ENCODE results near the gene MOB3C. TPM values are rescaled to one million over a fixed set of nuclear protein-coding genes. Genes with fewer than 3 reads are reported as not detected.

The MOB3C gene
- total and polyA plus RNA-seq, 2 of the 4 experiments (the other 2 are of a cell fraction), result 7.3 to 9.0 TPM

DNA sequence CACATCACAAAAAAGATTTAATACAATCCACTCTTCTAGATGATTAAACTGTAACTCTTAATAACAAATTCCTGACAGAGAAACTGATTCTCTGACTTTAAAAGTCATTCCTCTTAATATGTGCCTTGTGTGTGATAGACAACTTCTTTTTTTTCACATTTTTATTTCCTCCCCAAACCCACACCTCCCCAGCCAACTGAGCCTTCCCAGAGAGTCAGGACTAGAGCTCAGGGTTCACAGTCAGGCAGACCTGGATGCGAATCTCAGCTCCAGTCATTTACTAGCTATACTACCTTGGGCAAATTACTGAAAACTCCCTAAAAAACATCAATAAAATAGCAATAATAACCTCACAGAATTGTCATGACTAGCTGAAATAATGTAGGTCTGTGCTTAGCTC lies 37.4 kb upstream of the MOB3C start:
- Histone ChIP-seq H3K9ac (ENCODE audit: low read depth, low read length) (no peak overlapping the region), H3K36me3 (ENCODE audit: control insufficient read depth, insufficient read depth, low read length) (peaks cover 18% of the 10 kb centered on the region; the same call in 1 of the 2 replicates), H2BK5ac (ENCODE audit: low read depth, low read length, poor library complexity, severe bottlenecking) (no peak overlapping the region), H2BK120ac (ENCODE audit: low read depth, low read length) (no peak overlapping the region), H4K20me1 (ENCODE audit: insufficient read depth, low read length) (no peaks in the 10 kb centered on the region), H2BK15ac (ENCODE audit: low read depth, low read length) (no peak overlapping the region), H2AFZ (replicated peaks; ENCODE audit: low read length, poor library complexity) (no peak overlapping the region), H3K56ac (ENCODE audit: extremely low read depth, insufficient read depth, low read length) (no peak overlapping the region), H4K91ac (ENCODE audit: insufficient read depth, low read depth, low read length) (no peak overlapping the region), H3K4me1 (ENCODE audit: control insufficient read depth, insufficient read depth, low read length) (peaks cover 3% of the 10 kb centered on the region; the same call in 1 of the 2 replicates), H4K5ac (ENCODE audit: low read depth, low read length) (no peak overlapping the region), H3K14ac (replicated peaks; ENCODE audit: low read depth, low read length) (no peak overlapping the region), H3K4me3 (ENCODE audit: insufficient read depth, low read depth, low read length) (no peak overlapping the region), H3K9me3 (ENCODE audit: control insufficient read depth, insufficient read depth, low read length) (0 out of 2 replicates have a peak, but pooled peaks cover 2% of the 10 kb centered on the region), H2AK5ac (ENCODE audit: low read depth, low read length) (no peak overlapping the region), H2BK20ac (ENCODE audit: low read depth, low read length) (no peak overlapping the region), H3K23ac (ENCODE audit: low read depth, low read length) (no peak overlapping the region; the same call in 1 of the 2 replicates), H3K79me1 (ENCODE audit: low read depth in 1 of 2, low read length in 2 of 2) (no peaks in the 10 kb centered on the region), H3K18ac (ENCODE audit: low read depth, low read length) (no peak overlapping the region), H4K8ac (ENCODE audit: low read depth in 2 of 2, low read length in 2 of 2) (no peak overlapping the region), H3K4me2 (ENCODE audit: low read depth, low read length) (peak overlapping the region; percentile 62), H3K27ac (ENCODE audit: insufficient read depth, low read length) (no peak overlapping the region), H3K27me3 (ENCODE audit: control insufficient read depth, insufficient read depth, low read length) (no peaks in the 10 kb centered on the region), H3K4ac (ENCODE audit: low read depth, low read length) (no peak overlapping the region), H2AK9ac (replicated peaks; ENCODE audit: low read depth, low read length, poor library complexity) (no peak overlapping the region), H3K9me1 (ENCODE audit: insufficient read depth, low read length) (no peaks in the 10 kb centered on the region)
- in situ Hi-C loops (cut with MboI; ENCODE audit: low sequenced_read_pairs) (no loop called here), dilution Hi-C loops (cut with HindIII; ENCODE audit: low sequenced_read_pairs, unreplicated experiment) (no loop called here), intact Hi-C loops (cut with micrococcal nuclease) (no loop called here)
- no TSS peak for BruUV-seq (replicated peaks)
- ATAC-seq (ENCODE audit: low read depth) (peak; percentile 32; the same call in 1 of the 2 replicates), DNase-seq (no peak)
- POLR2A ChIA-PET (ENCODE audit: unreplicated experiment), result no interaction called here
- CTCF ChIA-PET, result no interaction called here
- WGBS, 2 experiments (ENCODE audit: extremely low coverage in 2 of 2, insufficient read length in 1 of 2), result 75% methylated on average over 1 of the region's 1 CpG; no CpG with 5 or more reads in 1 of the 2 experiments
- no peak for TF ChIP-seq MAZ (IDR thresholded peaks at IDR 0.05; ENCODE audit: borderline replicate concordance, low read depth, low read length)

Measured in IMR-90 (cell line).